GM12878 (cell line): ENCODE measurements around the gene SYTL1. TPM values are rescaled to one million over a fixed set of nuclear protein-coding genes. Genes with fewer than 3 reads are reported as not detected.

Source experiments
- ATAC-seq: fragments of 200-7000 bp; cut with Tn5 transposase; 3 replicates; pipeline ENCODE4 v1.9.1; 2020; ENCODE audit warnings: mild to moderate bottlenecking, moderate library complexity
- BruUV-seq: library from RNA; stranded (reverse); fragments of 400-500 nt; replicated peaks from 2 replicates; lab custom pipeline; 2021; lab: Mats Ljungman, UMichigan
- CTCF ChIA-PET: fragments of 300-600 bp; sonication (Branson Sonifier 250); formaldehyde crosslinking; extraction: SDS; loops from one replicate; lab custom pipeline; 2021; ENCODE audit warnings: inconsistent platforms; lab: Yijun Ruan, JAX
- POLR2A ChIA-PET: fragments of 350-600 bp; formaldehyde crosslinking; extraction: SDS; loops from one replicate; lab custom pipeline; 2021; ENCODE audit warnings: inconsistent platforms; lab: Charles Lee
- RAD21 ChIA-PET: fragments of 300-600 bp; sonication (Branson Sonifier 250); formaldehyde crosslinking; loops from one replicate; lab custom pipeline; 2023; ENCODE audit warnings: antibody characterized with exemption; ENCODE audit not compliant: unreplicated experiment; lab: Charles Lee
- SMC1A ChIA-PET: fragments of 300-600 bp; sonication (Branson Sonifier 250); formaldehyde crosslinking; loops from one replicate; lab custom pipeline; 2023; ENCODE audit not compliant: unreplicated experiment, uncharacterized antibody; lab: Charles Lee
- DNase-seq: peaks from one replicate; pipeline ENCODE4 v3.0.0-alpha.2; 2011; ENCODE audit warnings: low read depth, low spot score
- FAIRE-seq: peaks from 3 replicates; lab custom pipeline; 2011; peaks lifted over from hg19 to GRCh38; lab: Jason Lieb, UNC
- H2AFZ ChIP-seq: 2 replicates; pipeline ENCODE4 v1.6.0; 2011; ENCODE audit warnings: low read depth, low read length, control low read depth; ENCODE audit not compliant: control insufficient read depth
- H3K27ac ChIP-seq: 2 replicates; pipeline ENCODE4 v1.5.1; 2011; ENCODE audit warnings: control low read depth; ENCODE audit not compliant: control insufficient read depth, insufficient read depth
- H3K27me3 ChIP-seq, 2 experiments: replicated peaks in 1 of 2; 2 replicates each; pipeline versions ENCODE4 v1.6.0 to v1.6.1; 2011; ENCODE audit warnings: low read length in 1 of 2; ENCODE audit not compliant: control insufficient read depth in 2 of 2, insufficient read depth in 2 of 2
- H3K36me3 ChIP-seq, 2 experiments: 2 replicates each; pipeline ENCODE4 v1.5.1; 2011; ENCODE audit warnings: low read length in 1 of 2; ENCODE audit not compliant: control insufficient read depth in 2 of 2, insufficient read depth in 2 of 2
- H3K4me1 ChIP-seq: 2 replicates; pipeline ENCODE4 v1.6.1; 2011; ENCODE audit warnings: mild to moderate bottlenecking, low read length, moderate library complexity, mixed read lengths; ENCODE audit not compliant: control insufficient read depth, insufficient read depth
- H3K4me2 ChIP-seq: 2 replicates; pipeline ENCODE4 v1.6.0; 2011; ENCODE audit warnings: control low read depth; ENCODE audit not compliant: control insufficient read depth, insufficient read depth
- H3K4me3 ChIP-seq: fragments of 200-600 bp; sonication (generic); 2 replicates; pipeline ENCODE4 v1.5.1; 2016
- H3K79me2 ChIP-seq: 2 replicates; pipeline ENCODE4 v1.6.0; 2011; ENCODE audit warnings: low read length; ENCODE audit not compliant: control insufficient read depth, insufficient read depth
- H3K9ac ChIP-seq: 2 replicates; pipeline ENCODE4 v1.8.0; 2011; ENCODE audit warnings: low read length, control low read depth, mixed read lengths; ENCODE audit not compliant: control insufficient read depth, insufficient read depth
- H3K9me3 ChIP-seq: replicated peaks from 3 replicates; pipeline ENCODE4 v1.5.1; 2011; ENCODE audit warnings: mild to moderate bottlenecking, low read length; ENCODE audit not compliant: control insufficient read depth, insufficient read depth
- H4K20me1 ChIP-seq: 2 replicates; pipeline ENCODE4 v1.6.0; 2011; ENCODE audit not compliant: control insufficient read depth, insufficient read depth
- PML ChIP-seq: IDR thresholded peaks from 2 replicates; pipeline ENCODE4 v1.6.1; 2012; ENCODE audit warnings: low read length, inconsistent platforms
- POLR2A ChIP-seq: IDR thresholded peaks from 2 replicates; pipeline ENCODE4 v1.6.1; 2011; ENCODE audit warnings: low read depth, mild to moderate bottlenecking, low read length
- POLR2AphosphoS2 ChIP-seq: IDR thresholded peaks from 2 replicates; pipeline ENCODE4 v1.6.1; 2011; ENCODE audit warnings: low read depth, mild to moderate bottlenecking, low read length, improper control_type of control experiment, moderate library complexity
- POLR2AphosphoS5 ChIP-seq: IDR thresholded peaks from 2 replicates; pipeline ENCODE4 v1.6.1; 2011; ENCODE audit warnings: mild to moderate bottlenecking, low read length, inconsistent platforms
- RFX5 ChIP-seq: IDR thresholded peaks from 2 replicates; pipeline ENCODE4 v1.6.1; 2011; ENCODE audit warnings: low read depth, low read length, improper control_type of control experiment
- TARDBP ChIP-seq: IDR thresholded peaks from 2 replicates; pipeline ENCODE4 v1.6.1; 2016; ENCODE audit warnings: borderline replicate concordance
- WGBS: methylation state at CpG from one replicate; pipeline ENCODE4 v1.1.6; 2016; ENCODE audit warnings: low lambda C conversion rate; ENCODE audit not compliant: insufficient replicate concordance, insufficient coverage; ENCODE audit errors: missing lambda C conversion rate; 5-methylcytosine and 5-hydroxymethylcytosine counted together
- in situ Hi-C: fragments of 300-500 bp; cut with MboI; formaldehyde crosslinking; loops from 9 replicates; pipeline ENCODE4 v1.14.3; 2018; ENCODE audit warnings: mixed read lengths
- intact Hi-C: fragments of 100-400 bp; cut with micrococcal nuclease; formaldehyde crosslinking; loops from one replicate; pipeline ENCODE4 v1.14.2; 2022; ENCODE audit not compliant: unreplicated experiment
- polyA plus RNA-seq, 11 experiments: library from polyadenylated mRNA; depleted of rRNA in 4 of 11; unstranded in 6 of 11; stranded (reverse) in 5 of 11; fragments of >200 nt; fragmentation: Nextera tagmentation in 4 of 11; fragmentation: Illumina TruSeq in 1 of 11; extraction: Ambion mirVana in 4 of 11; extraction: Trizol in 1 of 11; gene quantifications; 1 replicate in 1 of 11; 2 replicates in 10 of 11; pipeline versions ENCODE4 v1.2.1 to v1.2.3, GENCODE V29; 2011 to 2016; ENCODE audit warnings: inconsistent platforms in 2 of 11, missing spikeins in 2 of 11, low read depth in 1 of 11
- total RNA-seq, 4 experiments: library from RNA; depleted of rRNA in 3 of 4; stranded (reverse); fragments of >200 nt in 3 of 4; fragmentation: Illumina TruSeq in 1 of 4; extraction: Trizol in 1 of 4; gene quantifications; 2 replicates each; pipeline versions ENCODE4 v1.2.1 to v1.2.3, GENCODE V29; 2013 to 2021

Gene SYTL1
- total and polyA plus RNA-seq, 10 of the 15 experiments (the other 5 are each of a cell fraction or from before 2014, with no cell fraction given): 0.72 to 45.6 (median 14.8) TPM

DNA sequence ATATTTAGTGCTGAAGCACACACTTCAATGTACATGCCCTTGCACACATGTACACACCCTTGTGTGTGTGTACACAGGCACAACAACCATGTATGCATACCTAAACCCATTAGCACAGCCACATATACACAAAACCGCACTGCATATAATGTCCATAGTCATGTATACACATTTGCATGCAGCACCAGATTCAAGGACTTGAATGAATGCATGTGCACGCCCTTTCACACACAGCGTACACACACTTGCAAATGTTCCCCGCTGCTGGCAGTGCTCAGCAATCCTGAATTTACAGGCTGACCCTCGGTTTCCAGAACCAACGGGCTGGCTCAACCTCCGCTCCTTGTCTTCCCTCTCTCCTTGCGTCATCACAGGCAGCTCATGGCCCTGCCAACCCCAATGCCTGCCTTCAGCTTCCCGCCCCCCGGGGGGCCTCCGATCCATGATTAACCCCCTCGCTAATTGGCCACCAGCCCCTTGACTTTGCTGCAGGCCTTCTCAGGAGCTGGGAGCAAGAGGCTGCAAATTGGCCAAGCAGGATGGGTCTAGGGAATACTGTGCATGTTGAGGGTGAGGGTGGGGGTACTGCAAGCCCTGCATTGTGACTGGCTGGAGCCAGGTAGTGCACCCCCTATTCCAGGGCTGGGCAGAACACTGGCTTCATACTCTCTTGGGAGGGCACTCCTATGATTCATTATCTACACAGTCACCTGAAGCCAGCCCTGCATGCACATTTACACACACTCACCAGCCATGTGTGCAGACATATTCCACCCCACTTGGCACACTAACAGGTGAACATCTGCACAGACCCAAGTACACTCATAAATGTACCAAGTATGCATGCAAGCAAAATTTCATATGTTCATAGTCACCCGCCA, 58.5 kb downstream of the SYTL1 start:
- WGBS: 82% methylated on average over 13 of the region's 13 CpGs
- Histone ChIP-seq H3K4me3 (no peak overlapping the region), H3K9ac (no peak overlapping the region), H3K36me3 (no peaks in the 10 kb centered on the region; a peak in 3 of 4 replicates), H3K4me1 (peaks cover 16% of the 10 kb centered on the region), H2AFZ (no peak overlapping the region), H3K4me2 (no peak overlapping the region), H3K9me3 (no peaks in the 10 kb centered on the region), H3K79me2 (no peaks in the 10 kb centered on the region), H3K27me3 (no peaks in the 10 kb centered on the region), H4K20me1 (no peaks in the 10 kb centered on the region), H3K27ac (no peak overlapping the region)
- SMC1A ChIA-PET: no interaction called here
- in situ Hi-C loops: no loop called here
- RAD21 ChIA-PET: no interaction called here
- DNase-seq: no peak
- POLR2A ChIA-PET: interaction anchor here (0.6 kb wide), 1 partner anchor 108 kb away, joined by 4 read pairs; no protein-coding TSS in a partner anchor
- CTCF ChIA-PET: interaction anchor here (3.3 to 13.5 kb wide), 3 partner anchors 16 to 206 kb away, joined by 9 to 265 read pairs (median 133); partner anchors contain the start of gene AHDC1
- no peak for ATAC-seq
- FAIRE-seq: no peak
- TF ChIP-seq RFX5: no peak
- peak; percentile 50; the same call in 1 of the 2 replicates for TF ChIP-seq POLR2AphosphoS5
- 0 out of 2 replicates have a peak, but pooled peaks have one; percentile 30 for TF ChIP-seq POLR2AphosphoS2
- TF ChIP-seq POLR2A: peak; percentile 23
- no peak for TF ChIP-seq PML
- TF ChIP-seq TARDBP: peak; percentile 30; the same call in 1 of the 2 replicates
- intact Hi-C loops: no loop called here
- no TSS peak for BruUV-seq
